Gastroesophageal sphincter (tissue), 3 donors: Measurements from ENCODE around the gene ANK2.

ENCODE experiments used
- POLR2AphosphoS5 ChIP-seq: sonication (generic); formaldehyde crosslinking; IDR thresholded peaks from one replicate; pipeline ENCODE4 v1.6.1; 2017; ENCODE audit warnings: antibody characterized with exemption
- TF ChIP-seq, protein P1 (sequence below), 4 experiments: fragments of 200-600 bp in 2 of 4; fragments of 450-650 bp in 2 of 4; sonication (generic) in 1 of 4; IDR thresholded peaks; one replicate each; pipeline ENCODE4 v1.5.1; 2017 to 2019; ENCODE audit warnings: antibody characterized with exemption in 4 of 4, mild to moderate bottlenecking in 2 of 4, moderate library complexity in 2 of 4

- no peak for TF ChIP-seq POLR2AphosphoS5
- TF ChIP-seq, protein P1, sequence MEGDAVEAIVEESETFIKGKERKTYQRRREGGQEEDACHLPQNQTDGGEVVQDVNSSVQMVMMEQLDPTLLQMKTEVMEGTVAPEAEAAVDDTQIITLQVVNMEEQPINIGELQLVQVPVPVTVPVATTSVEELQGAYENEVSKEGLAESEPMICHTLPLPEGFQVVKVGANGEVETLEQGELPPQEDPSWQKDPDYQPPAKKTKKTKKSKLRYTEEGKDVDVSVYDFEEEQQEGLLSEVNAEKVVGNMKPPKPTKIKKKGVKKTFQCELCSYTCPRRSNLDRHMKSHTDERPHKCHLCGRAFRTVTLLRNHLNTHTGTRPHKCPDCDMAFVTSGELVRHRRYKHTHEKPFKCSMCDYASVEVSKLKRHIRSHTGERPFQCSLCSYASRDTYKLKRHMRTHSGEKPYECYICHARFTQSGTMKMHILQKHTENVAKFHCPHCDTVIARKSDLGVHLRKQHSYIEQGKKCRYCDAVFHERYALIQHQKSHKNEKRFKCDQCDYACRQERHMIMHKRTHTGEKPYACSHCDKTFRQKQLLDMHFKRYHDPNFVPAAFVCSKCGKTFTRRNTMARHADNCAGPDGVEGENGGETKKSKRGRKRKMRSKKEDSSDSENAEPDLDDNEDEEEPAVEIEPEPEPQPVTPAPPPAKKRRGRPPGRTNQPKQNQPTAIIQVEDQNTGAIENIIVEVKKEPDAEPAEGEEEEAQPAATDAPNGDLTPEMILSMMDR (IDR thresholded peaks at IDR 0.05), result peak; percentile 62 to 82 (median 69)
Measured at GRCh38 chr4:113278324-113278934, 229.0 kb downstream of the ANK2 start.
